Loucy (cell line): ENCODE measurements around the gene GTPBP10.

ENCODE experiments used
- CTCF ChIP-seq: fragments of 200-600 bp; sonication (generic); conservative IDR thresholded peaks from 2 replicates; pipeline ENCODE4 v1.5.1; 2014; ENCODE audit warnings: mild to moderate bottlenecking, antibody characterized with exemption, low read length
- EZH2phosphoT487 ChIP-seq: fragments of 200-600 bp; IDR thresholded peaks from 2 replicates; pipeline ENCODE4 v1.6.1; 2018; ENCODE audit warnings: antibody characterized with exemption, mild to moderate bottlenecking, moderate library complexity, borderline replicate concordance

GRCh38 chr7:90383422-90383821 is 36.9 kb downstream of the GTPBP10 start:
- TF ChIP-seq CTCF = no peak
- TF ChIP-seq EZH2phosphoT487 = no peak
